ENCODE results near the gene ZNF3.

DNA sequence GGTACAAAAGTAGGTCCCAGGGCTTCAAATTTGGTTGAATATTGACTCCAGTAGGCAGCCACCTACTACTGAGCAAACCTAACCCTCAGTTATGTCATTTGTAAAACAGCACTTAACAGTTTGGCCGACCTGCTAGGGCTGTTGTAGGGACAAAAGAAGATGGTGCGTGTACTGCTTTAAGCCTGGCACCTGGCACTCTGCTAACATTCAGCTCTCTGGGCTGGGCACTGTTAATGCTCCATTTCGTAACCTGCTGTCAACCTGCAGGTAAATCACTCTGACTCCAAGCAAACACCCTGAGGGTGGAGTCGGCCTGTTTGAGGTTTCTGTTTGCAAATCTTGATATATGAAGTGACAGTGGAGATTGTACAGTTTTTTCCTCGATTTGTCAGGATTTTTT, 58.9 kb downstream of the ZNF3 start:
- TF ChIP-seq, protein P1, sequence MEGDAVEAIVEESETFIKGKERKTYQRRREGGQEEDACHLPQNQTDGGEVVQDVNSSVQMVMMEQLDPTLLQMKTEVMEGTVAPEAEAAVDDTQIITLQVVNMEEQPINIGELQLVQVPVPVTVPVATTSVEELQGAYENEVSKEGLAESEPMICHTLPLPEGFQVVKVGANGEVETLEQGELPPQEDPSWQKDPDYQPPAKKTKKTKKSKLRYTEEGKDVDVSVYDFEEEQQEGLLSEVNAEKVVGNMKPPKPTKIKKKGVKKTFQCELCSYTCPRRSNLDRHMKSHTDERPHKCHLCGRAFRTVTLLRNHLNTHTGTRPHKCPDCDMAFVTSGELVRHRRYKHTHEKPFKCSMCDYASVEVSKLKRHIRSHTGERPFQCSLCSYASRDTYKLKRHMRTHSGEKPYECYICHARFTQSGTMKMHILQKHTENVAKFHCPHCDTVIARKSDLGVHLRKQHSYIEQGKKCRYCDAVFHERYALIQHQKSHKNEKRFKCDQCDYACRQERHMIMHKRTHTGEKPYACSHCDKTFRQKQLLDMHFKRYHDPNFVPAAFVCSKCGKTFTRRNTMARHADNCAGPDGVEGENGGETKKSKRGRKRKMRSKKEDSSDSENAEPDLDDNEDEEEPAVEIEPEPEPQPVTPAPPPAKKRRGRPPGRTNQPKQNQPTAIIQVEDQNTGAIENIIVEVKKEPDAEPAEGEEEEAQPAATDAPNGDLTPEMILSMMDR (IDR thresholded peaks at IDR 0.05): no peak
- no peak for TF ChIP-seq POLR2A (IDR thresholded peaks at IDR 0.05)
